Right renal cortex interstitium (tissue), 3 donors: ENCODE data around the gene ESYT2. TPM values are rescaled to one million over a fixed set of nuclear protein-coding genes. Genes with fewer than 3 reads are reported as not detected.

Source experiments
- DNase-seq, 3 donors: peaks; one replicate each; pipeline ENCODE4 v3.0.0-alpha.2; 2013; ENCODE audit warnings: low read depth in 3 of 3, low spot score in 2 of 3
- polyA plus RNA-seq, 3 donors: library from polyadenylated mRNA; unstranded; fragments of 120-200 nt; gene quantifications; one replicate each; pipeline ENCODE4 v1.2.1, GENCODE V29; 2013; ENCODE audit not compliant: insufficient read length in 3 of 3

Gene ESYT2
- polyA plus RNA-seq, 3 donors: 47.1 to 48.0 (median 47.7) TPM

DNA sequence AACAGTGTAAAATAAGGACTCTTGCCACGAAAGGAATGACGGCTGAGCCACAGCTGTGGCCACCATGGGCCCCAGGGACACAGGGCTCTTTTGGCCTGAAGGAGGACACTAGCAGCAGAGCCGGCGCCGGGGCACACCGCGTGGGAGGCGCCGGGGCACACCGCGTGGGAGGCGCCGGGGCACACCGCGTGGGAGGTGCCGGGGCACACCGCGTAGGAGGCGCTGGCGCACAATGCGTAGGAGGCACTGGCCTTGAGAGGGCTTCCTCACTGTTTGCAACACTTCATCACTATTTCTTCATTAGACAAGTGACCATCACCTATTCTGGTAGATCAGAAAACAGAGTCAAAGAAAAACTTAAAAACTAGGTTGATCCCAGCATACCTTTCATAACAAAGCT, 23.4 kb downstream of the ESYT2 start:
- DNase-seq: no peak

DNA sequence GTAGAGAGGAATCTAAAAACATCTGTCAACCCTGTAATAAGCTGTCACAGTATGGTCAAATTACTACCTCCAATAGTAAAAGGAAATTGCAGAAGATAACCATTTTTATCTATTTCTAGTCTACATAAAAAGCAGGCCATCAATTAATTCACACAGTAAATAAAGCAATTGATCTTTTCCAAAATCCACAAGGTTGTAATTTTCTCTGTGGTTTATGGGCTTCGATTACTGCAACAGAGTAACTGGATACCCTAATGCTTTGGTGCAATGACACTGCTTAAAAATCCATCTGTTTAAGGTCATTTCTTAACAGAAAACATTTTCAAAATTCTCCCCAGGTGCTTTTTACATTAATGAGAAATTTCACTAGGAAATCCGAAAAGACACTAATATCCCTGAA, 23.9 kb downstream of the ESYT2 start:
- DNase-seq: no peak

DNA sequence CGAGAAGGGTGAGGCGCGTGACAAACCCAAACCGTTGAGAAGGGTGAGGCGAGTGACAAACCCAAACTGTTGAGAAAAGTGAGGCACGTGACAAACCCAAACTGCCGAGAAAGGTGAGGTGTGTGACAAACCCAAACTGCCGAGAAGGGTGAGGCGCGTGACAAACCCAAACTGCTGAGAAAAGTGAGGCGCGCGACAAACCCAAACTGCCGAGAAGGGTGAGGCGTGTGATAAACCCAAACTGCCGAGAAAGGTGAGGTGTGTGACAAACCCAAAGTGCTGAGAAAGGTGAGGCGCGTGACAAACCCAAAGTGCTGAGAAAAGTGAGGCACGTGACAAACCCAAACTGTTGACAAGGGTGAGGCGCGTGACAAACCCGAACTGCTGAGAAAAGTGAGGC, 25.0 kb downstream of the ESYT2 start:
- no peak for DNase-seq

DNA sequence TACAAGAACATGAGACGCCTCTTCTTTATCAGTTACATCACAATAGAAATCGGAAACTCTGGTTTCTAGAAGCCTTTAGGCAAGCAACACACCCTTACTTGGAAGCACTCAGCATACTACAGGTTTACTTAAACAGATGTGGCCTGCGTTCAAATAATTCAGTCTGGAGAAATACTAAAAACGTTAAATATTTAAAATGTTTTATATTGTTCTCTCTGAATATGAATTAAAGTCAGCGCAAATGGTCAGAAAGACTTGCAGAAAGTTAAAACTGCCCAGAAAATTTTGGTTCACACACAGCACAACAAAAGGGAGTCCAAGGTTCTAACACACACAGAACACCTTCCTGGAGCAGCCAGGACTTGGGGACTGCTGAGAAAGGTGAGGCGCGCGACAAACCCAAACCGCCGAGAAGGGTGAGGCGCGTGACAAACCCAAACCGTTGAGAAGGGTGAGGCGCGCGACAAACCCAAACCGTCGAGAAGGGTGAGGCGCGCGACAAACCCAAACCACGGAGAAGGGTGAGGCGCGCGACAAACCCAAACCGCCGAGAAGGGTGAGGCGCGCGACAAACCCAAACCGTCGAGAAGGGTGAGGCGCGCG, 25.8 kb downstream of the ESYT2 start:
- DNase-seq: no peak

DNA sequence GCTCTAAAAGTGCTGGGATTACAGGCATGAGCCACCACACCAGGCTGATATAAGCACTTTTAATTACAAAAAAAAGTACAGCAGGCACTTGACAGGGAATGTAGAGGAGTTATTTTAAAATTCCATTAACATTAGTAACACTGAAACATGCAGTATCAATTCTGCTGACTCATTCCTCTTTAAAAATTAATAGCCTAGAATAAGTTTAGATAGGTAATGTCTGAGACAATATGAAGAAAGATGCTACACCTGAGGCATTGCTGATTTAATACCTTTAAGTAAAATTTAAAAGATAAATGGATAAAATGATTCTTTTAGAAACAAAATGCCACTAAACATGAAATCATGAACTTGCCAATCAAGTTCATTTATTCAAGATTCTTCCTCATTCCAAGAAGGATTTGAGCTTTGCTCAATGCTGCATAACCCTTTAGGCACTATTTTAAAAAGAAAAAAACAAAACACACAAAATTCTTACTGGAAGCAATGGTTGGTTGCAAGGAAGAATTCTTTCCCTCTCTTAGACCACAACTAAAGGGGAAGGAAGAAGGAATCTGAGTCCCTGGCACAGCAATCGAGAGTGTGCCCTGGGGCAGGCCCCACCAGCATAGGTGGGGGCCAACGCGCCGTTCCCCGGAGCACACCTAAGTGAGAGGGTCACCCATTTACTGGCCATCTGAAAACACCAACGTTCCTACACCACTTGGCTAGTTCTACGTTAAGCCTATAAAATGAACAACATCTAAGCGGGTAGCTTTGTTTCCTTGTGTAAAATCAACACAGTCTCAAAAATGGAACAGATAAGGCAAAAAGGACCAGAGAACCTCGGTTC, 26.6 kb downstream of the ESYT2 start:
- DNase-seq: no peak

DNA sequence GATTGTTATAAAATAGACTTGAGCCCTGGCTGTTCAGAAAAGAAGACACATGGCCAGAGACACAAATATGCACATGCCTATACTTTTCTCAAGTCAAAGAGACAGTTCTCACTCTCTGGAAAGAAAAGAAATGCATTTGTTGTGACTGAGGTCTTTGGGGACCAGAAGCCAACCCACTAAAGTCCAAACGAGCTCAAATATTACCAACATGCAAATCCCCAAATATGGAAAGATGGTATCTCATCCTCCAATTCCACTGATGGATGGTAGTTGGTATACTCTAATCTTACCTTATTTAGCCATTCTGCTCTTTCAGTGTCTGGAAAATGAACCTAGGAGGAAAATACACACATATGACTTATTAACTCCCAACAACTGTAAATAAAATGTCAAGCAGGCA, 30.6 kb downstream of the ESYT2 start:
- DNase-seq: no peak

DNA sequence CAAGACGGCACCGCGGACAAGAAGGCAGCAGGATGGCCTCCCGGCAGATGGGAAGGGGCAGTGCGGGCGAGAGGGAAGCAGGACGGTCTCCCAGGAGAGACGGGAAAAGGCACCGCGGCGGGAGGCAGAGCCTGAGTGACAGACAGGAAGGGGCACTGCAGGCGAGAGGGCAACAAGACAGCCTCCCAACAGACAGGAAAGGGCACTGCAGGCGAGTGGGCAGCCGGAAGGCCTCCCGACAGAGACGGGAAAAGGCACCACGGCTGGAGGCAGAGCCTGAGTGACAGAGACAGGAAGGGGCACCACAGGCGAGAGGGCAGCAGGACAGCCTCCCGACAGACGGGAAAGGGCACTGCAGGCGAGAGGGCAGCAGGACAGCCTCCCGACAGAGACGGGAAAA, 32.6 kb downstream of the ESYT2 start:
- DNase-seq: no peak

DNA sequence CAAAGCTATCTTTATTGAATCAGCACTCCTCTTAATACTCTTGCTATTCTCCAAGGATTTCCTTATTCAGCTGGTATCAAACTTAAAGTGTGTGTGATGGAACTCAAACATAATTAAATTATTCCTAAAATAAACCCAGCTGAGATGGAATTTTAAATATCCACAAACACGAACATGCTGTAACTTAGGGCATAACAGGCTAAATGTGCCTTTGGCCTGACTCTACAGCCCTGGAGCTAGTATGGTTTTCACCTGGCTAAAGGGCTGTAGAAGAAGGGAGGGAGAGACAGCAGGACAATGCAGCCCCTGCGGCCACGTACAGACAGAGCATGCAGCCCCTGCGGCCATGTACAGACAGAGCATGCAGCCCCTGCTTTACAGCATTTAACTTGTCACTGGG, 34.0 kb downstream of the ESYT2 start:
- no peak for DNase-seq

DNA sequence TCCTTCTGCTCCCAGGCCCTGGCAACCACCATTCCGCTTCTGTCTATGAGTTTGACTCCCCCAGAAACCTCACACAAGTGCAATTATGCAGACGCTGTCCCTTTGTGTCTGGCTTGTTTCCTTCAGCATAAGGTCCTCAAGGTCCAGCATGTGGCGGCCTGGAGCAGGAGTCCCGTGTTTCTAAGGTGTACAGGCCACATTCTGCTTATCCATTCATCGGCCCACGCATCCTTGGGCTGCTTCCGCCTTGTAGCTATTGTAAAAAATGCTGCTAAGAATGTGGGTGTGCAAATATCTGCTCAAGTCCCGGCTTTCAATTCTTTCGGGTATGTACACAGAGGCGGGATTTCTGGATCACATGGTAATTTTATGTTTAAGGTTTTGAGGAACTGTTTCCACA, 38.2 kb downstream of the ESYT2 start:
- DNase-seq: no peak

DNA sequence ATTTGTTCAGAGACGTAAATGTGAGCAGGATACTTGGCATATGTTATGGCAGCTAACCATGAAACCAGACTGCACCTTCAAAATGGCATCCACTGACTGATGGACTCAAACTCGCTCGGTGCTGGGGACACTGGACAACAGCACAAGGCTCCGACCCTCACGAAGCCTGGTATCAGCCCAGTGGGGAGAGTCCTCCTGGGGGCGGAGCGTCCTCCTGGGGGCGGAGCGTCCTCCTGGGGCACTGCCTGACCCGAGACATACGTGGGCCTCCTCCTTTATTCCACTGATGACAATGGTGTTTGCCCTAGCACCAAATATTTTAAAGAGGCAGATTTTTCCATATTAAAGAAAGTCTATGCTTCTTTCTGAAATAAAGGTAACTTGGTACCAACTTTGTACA, 39.5 kb downstream of the ESYT2 start:
- no peak for DNase-seq

DNA sequence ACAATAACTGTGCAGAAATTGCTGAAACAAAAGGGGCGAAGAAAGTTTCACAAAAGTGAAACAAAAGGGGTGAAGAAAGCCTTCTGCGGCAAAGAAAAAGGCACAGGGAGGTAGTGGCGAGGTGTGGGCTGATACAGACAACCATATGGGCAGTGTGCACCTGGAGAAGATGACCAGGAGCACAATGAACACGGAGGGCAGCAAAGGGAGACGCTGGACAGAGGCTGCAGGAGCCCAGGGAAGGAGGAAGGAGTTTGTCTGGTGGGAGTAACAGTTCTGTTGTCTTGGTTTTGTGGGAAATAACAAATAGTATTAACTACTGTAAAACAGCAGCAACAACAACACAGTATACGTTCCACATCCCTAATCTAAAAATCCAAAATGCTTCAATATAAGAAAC, 42.4 kb downstream of the ESYT2 start:
- no peak for DNase-seq

DNA sequence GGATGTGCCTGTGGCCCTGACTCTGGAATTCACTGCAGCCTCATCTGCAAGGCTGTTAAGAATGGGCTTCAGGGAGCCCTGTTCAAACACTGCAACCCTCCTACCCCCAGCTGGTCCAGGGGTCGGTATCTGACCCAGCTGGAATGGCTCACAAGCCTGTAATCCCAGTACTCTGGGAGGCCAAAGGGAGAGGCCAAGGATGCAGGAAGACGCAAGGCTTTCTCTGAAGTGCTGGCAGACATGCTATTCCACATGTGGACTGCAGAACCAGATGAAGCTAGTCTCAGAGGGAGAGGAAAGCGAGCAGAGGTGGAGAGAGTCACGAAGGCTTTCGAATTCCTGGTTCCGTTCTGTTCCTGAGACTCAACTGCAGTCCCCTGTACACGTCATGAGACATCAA, 45.0 kb downstream of the ESYT2 start:
- no peak for DNase-seq

DNA sequence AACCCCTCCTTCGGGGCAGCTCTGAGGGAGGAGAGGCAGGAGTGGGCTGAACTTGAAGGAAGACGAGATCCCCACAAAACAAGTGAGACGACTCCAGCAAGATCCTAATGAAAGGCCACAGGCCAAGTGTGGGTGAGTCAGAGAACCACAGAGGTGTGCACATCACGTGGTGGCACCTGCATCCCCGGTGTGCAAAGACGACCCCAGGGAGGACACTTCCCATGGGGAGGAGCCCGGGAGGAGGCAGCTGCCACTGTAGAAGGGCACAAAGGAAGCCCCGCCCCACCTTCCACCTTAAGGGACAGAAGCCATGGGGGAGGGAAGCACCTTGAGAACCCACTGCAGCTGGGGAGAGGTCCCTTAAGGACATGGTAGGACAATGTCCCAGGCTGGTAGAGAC, 45.7 kb downstream of the ESYT2 start:
- DNase-seq: no peak

DNA sequence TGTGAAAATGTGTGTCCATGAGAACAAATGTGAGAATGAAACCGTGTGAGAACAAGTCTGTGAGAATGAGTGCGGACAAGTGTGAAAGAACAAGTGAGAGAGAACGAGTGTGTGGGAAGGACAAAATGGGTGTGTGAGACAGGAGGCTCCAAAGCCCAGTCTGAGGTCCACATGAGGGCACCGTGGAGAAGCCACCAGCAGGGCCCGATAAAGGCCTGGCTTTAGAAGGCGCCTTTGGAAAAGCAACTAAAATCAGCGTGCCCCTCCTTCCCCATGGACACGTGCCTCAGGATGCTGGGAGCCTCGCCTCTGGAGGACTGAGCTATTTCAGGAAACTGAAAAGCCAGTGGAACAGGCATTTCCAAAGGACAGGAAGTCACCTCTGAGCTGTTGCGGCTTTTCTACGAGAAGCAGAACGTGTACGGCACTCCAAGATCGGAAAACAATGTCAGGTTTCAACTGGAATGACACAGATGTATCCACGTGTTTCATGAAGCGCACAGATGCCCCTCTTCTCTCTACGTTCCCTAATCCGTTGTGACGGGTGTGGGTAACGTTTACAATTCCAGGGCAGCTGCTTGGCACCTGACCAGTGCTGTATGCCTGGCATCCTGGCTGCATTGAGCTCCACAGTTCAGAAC, 46.4 kb downstream of the ESYT2 start:
- DNase-seq: no peak

DNA sequence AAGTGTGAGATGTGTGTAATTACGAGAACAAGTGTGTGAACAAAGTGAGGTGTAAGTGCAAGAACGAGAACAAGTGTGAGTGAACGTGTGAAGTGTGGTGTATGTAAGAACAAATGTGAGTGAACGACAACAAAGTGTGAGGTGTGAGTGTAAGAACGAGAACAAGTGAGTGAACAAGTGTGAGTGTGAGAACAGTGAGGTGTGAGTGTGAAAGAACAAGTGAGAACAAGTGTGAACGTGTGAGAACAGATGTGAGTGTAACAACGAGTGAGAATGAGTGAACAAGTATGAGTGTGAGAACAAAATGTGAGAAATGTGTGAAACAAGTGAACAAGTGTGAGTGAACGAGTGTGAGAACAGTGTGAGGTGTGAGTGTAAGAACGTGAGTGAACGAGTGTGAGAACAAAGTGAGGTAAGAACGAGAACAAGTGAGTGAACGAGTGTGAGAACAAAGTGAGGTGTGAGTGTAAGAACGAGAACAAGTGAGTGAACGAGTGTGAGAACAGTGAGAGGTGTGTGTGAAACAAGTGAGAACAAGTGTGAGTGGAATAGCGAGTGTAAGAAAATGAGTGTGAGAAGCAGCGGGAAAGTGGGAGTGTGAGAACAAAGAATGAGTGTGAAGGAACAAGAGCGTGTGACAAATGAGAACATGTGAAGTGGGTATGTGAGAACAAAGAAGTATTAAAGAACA, 47.2 kb downstream of the ESYT2 start:
- no peak for DNase-seq

DNA sequence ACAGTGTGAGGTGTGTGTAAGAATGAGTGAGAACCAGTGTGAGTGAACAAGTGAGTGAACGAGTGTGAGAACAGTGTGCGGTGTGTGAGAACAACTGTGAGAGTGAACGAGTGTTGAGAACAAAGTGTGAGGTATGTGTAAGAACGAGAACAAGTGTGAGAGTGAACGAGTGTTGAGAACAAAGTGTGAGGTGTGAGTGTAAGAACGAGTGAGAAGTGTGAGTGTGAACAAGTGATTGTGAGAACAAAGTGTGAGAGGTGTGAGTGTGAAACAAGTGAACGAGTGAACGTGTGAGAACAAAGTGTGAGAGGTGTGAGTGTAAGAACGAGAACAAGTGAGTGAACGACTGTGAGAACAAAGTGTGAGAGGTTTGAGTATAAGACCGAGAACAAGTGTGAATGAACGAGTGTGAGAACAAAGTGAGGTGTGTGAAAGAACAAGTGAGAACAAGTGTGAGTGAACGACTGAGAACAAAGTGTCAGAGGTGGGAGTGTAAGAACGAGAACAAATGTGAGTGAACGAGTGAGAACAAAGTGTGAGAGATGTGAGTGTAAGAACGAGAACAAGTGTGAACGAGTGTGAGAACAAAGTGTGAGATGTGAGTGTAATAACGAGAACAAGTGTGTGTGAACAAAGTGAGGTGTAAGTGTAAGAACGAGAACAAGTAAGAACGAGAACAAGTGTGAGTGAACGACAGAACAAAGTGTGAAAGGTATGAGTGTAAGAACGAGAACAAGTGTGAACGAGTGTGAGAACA, 47.9 kb downstream of the ESYT2 start:
- DNase-seq: no peak

DNA sequence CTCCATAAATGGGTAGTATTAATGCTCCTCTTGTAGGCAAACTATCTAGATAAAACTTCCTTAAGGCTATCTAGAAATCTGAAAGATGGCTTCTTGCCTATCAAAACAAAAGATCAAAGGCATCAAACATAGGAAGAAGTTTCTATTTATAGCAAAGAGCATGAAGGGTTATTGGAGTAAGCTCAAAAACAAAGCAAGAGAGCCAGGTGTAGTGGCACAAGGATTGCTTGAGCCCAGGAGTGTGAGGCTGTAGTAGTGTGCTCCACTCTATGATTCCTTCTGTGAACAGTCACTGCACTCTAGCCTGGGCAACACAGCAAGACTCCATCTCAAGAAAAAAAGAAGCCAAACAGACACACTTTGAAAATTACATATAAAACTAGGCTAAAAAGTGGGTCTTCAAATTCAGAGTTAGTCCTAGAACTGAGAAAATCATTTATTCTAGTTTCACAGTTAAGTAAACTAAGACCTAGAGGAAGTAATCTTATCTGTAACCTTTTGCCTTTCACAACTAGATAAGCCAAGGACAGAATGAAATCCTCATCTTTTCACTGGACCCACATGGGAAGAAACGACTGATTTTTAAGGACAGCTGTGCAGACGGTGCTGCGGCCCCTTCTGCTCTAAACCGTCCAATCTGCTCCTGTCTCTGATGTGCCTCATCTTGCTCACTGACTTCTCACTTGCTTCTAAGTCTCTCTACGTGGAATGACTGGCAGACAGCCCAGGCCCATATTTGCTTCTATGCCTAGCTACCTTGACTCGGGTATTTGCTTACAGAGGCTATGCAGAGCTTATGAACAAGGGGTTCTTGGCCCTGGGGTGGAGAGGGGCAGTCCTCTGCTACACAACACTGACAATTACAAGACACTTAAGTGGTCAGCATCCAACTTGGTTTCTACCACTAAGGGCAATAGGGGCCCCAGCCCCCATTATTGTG, 50.0 kb downstream of the ESYT2 start:
- no peak for DNase-seq

DNA sequence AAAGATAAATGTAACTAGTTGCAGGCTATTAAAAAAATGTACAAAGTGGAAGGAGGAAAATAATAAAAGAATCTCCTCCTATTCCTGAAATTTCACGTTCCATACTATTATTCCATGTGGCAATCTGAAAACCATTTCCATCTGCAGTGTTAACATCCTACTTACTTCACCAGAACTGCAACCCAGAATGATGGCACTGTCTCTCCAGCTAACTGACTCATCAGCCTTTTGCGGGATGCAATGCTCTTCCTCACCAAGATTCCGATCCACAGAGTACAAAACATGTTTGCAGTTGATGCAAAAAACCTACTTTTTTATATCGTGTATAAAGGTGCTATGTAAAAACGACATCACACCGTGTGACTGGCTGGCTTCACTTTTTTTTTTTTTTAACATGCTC, 50.8 kb downstream of the ESYT2 start:
- no peak for DNase-seq

DNA sequence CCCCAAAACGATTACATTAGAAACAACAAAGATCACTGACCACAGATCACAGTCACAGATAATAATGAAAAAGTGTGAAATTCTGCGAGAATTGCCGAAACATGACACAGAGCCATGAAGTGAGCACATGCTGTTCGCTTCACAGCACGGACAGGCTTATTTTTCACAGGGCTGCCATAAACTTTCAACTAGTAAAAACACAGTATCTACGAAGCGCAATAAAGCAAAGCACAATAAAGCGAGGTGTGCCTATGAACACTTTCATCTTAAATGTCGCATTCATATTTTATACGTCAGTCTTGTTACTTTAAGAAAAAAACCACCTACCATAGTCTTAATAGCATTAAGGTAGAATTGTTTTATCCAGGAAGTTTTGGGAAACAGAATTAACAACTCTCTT, 51.5 kb downstream of the ESYT2 start:
- DNase-seq: no peak

DNA sequence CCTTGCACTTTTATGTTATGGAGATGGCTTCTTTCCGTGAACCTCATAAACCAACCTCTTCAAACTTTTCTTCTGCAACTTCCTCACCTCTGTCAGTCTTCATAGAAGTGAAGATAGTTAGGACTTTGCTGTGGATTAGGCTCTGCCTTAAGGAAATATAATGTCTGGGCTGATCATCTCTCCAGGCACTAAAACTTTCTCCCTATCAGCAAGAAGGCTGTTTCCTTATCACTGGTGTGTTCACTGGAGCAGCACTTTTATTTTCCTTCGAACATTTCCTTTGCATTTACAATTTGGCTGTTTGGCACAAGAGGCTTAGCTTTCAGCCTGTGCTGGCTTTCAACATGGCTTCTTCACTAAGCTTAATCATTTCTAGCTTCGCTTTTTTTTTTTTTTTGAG, 52.8 kb downstream of the ESYT2 start:
- no peak for DNase-seq
